GM12865 (cell line): ENCODE results near the gene MIA2.
"Not testable (repeated sequence)": the region's sequence is repeated elsewhere in the genome, so short reads cannot be mapped to it uniquely, and the experiment has no call there.

Experiments
- DNase-seq: peaks from one replicate; pipeline ENCODE4 v3.0.0; 2010; ENCODE audit warnings: low read depth
- H3K4me3 ChIP-seq: 2 replicates; pipeline ENCODE4 v1.5.1; 2011; ENCODE audit warnings: mild to moderate bottlenecking, low read depth, low read length, control low read depth
- TF ChIP-seq, protein P1 (sequence below): IDR thresholded peaks from 2 replicates; pipeline ENCODE4 v1.5.1; 2011; ENCODE audit warnings: low read length, control low read depth, low read depth, inconsistent platforms; ENCODE audit not compliant: insufficient read depth; ENCODE audit errors: missing control alignments

MIA2 gene

DNA sequence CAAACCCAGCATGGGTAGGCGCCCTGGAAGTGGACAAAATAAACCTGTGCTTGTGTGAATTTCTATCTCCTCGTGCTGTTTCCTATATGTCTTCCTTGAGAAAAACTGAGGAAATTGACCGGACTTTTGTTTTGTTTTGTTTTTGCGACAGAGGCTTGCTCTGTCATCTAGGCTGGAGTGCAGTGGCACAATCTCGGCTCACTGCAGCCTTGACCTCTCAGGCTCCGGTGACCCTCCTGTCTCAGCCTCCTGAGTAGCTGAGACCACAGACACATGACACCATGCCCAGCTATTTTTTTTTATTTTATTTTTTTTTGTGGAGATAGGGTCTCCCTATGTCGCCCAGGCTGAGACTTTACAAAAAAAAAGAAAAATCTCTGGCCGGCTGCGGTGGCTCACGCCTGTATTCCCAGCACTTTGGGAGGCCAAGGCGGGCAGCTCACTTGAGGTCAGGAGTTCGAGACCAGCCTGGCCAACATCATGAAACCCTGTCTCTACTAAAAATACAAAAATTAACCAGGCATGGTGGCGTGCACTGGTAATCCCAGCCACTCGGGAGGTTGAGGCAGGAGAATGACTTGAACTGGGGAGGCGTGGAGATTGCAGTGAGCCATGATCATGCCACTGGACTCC lies 22.5 kb upstream of the MIA2 start:
- no peak overlapping the region for H3K4me3 ChIP-seq
- no peak for DNase-seq

GRCh38 chr14:39212034-39212433 lies 21.7 kb upstream of the MIA2 start:
- no peak for DNase-seq
- TF ChIP-seq, protein P1, sequence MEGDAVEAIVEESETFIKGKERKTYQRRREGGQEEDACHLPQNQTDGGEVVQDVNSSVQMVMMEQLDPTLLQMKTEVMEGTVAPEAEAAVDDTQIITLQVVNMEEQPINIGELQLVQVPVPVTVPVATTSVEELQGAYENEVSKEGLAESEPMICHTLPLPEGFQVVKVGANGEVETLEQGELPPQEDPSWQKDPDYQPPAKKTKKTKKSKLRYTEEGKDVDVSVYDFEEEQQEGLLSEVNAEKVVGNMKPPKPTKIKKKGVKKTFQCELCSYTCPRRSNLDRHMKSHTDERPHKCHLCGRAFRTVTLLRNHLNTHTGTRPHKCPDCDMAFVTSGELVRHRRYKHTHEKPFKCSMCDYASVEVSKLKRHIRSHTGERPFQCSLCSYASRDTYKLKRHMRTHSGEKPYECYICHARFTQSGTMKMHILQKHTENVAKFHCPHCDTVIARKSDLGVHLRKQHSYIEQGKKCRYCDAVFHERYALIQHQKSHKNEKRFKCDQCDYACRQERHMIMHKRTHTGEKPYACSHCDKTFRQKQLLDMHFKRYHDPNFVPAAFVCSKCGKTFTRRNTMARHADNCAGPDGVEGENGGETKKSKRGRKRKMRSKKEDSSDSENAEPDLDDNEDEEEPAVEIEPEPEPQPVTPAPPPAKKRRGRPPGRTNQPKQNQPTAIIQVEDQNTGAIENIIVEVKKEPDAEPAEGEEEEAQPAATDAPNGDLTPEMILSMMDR, result no peak
- H3K4me3 ChIP-seq, result no peak overlapping the region

More for the DNA sequence above, 22.5 kb upstream of the MIA2 start:
- TF ChIP-seq, protein P1, result no peak

DNA sequence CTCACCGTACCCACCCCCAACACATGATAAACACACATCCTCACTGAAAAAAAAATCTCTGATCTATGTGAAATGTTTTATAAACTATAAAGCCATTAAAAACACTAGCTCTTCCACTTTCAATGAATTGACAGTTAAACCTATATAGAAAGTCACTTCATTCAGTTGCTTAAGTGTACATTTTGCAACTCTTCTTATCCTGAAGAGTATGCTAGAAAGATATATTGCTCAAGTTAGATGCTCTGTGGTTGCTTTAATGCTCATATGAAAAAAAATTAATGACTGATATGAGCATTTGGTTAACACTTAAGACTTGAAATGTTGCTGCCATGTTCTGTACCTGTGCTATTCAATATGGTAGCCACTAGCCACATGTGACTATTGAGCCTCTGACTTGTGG lies 21.0 kb upstream of the MIA2 start:
- TF ChIP-seq, protein P1, result no peak
- H3K4me3 ChIP-seq, result no peak overlapping the region
- no peak for DNase-seq

GRCh38 chr14:39217214-39217879 lies 16.4 kb upstream of the MIA2 start:
- TF ChIP-seq, protein P1, result no peak
- no peak overlapping the region for H3K4me3 ChIP-seq
- DNase-seq, result no peak

- TF ChIP-seq, protein P1, result no peak
- H3K4me3 ChIP-seq, result no peak overlapping the region
- no peak for DNase-seq
These were observed 15.4 kb upstream of the MIA2 start for GRCh38 chr14:39218171-39218769.

DNA sequence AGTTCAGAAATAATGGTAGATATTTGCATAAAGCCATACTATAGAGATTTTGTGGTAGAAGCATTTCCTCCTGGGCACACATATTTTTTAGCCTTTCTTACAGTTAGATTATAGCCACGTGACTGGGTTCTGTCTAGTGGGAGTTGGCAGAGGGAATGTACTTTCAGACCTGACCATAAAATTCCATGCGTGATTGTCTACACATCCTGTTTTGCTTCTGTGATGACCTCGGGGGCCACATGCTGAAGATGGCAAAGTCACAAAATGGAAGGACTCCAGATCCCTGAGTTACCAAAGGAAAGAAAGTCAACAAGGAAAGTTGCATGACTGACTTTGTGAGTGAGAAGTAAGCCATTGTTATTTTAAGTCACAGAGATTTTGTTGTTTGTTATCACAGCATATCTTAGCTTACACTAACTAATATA lies 14.6 kb upstream of the MIA2 start:
- DNase-seq, result peak; percentile 7
- no peak overlapping the region for H3K4me3 ChIP-seq
- TF ChIP-seq, protein P1, result no peak

DNA sequence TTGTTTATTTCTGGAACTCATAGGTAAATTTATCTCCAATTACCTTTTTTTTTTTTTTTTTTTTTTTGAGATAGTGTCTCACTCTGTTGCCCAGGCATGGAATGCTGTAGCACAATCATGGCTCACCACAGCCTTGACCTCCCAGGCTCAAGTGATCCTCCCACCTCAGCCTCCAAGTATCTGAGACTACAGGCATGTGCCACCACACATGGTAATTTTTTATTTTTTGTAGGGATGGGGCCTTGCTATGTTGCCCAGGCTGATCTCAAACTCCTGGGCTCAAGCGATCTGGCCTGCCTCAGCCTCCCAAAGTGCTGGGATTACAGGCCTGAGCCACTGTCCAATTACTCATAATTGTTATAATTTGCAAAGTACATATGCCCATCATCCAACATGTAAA lies 13.2 kb upstream of the MIA2 start:
- DNase-seq, H3K4me3 ChIP-seq: not testable (repeated sequence)
